Suppressor macrophage treated with lipopolysaccharide for 1 hour (primary cell): ENCODE results near the gene UBE2L3.

Experiments used
- DNase-seq, 3 donors: peaks; one replicate each; pipeline ENCODE4 v3.0.0-alpha.2; 2020 to 2022

UBE2L3 gene

DNA sequence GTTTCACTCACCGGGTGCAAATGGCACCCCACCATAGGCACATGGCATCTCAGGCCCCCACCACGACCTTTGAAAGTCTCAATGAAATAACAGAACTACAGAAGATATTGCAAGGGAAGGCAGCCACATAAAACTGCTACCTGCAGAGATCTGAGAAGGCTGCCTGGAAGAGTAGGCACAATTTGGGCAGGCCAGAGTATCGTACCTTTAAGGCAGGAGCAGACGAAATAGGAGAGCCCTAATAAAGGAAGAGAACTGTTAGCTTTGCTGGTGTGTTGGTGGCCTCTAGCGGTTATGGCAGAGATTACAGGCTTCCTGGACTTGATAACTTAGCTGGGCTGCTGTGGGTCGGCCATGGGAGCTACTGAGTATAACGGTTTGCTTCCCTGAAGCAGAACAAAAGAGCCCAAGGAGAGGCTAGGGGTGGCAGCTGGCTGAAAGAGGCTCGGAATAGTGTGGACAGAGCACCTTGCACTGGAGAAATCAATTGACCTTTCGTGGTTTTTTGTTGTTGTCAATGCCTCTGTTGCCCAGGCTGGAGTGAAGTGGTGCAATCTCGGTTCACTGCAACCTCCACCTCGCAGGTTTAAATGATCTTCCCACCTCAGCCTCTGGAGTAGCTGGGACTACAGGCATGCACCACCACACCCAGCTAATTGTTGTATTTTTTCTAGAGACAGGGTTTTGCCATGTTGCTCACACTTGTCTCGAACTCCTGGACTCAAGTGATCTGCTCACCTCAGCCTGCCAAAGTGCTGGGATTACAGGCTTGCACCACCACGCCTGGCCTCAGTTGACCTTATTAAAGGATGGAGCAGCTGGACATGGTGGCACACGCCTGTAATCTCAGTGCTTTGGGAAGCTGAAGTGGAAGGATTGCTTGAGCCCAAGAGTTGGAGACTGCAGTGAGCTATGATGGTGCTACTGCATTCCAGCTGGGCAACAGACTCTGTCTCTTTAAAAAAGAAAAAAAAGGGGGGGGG is 79.4 kb downstream of the UBE2L3 start:
- peak; percentile 85 to 92 (median 86) for DNase-seq

DNA sequence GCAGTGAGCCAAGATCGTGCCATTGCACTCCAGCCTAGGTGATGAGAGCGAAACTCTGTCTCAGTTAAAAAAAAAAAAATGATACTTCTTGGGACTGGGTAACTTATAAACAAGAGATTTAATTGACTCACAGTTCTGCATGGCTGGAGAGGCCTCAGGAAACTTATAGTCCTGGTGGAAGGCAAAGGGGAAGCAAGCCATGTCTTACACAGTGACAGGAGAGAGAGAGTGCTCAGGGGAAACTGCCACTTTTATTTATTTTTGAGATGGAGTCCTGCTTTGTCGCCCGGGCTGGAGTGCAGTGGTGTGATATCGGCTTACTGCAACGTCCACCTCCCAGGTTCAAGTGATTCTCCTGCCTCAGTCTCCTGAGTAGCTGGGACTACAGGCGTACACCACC is 82.8 kb downstream of the UBE2L3 start:
- no peak for DNase-seq

DNA sequence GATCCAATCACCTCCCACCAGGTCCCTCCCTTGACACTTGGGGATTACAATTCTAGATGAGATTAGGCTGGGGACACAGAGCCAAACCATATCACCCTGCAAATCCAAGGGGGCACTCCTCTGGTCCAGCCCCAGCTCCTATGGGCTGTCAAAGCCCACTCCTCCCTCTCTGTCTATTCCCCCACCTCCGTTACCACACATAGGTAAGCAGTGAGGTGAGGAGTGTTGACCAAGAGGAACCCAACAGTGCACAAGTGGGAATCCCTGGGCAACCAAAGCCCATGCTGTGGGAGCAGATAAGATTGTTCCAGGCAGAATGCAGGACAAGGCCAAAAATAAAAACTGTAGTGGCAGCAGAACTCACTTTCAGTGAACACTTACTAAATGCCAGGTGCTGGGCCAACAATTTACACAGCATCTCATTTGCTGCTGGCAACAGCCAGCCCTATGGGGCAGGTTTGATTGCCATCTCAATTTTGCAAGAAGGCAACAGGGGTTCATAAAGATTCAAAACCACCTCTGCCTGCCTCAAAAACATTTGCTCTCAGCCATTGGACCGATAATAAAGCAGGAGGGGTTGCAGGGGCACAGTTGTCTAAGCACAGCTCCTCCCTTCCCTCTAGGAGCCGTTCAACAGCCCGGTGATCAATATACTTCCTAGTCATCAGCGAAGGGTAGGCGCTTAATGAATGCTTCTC is 83.5 kb downstream of the UBE2L3 start:
- no peak for DNase-seq

DNA sequence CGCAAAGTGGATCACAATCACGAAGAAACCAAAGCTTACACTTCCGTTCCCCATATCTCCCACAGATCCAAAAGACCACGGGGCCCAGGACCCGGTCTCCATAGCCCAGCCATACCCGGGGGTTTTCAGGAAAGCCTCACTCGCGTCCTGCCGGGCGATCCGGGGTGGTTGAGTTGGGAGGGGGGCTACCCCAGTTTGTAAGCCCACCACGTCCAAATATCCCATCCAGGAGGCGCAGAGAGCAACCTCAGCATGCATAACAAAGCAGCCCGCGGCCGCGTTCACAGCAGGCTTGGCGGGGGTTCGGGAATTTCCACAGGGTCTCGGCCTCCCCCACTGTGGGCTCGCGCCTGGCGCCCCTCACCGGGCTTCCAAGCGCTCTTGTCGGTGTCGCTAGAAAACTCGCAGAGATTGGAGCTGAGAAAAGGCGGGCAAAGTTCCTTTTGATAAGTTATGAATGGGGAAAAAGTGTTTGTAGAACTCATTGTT is 84.1 kb downstream of the UBE2L3 start:
- DNase-seq: no peak

DNA sequence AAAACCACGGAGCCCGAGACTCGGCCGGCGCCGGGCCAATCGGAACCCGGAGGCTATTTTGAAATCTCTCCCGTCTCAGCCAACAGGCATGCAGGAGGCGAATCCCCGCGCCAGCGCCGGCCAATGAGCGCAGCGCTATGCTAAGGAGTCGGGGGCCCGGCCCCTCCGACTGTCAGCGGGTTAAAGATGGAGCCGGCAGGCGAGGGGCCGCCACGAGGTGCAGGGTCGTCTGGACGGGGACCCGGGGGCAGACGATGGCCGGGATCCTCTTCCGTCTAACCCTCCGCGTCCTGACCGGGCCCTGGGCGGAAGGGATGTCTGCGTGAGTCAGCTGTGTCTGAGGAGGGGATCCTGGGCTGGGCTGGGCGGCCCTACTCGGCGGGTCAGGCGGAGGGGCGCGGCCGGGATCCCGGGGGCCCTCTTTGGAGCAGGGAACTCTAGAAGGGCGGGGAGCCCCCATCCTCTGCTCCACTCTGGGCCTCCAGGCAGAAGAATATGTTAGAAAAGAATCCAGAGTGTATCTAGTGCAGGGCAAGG is 84.6 kb downstream of the UBE2L3 start:
- peak; percentile 89 to 93 (median 90) for DNase-seq

DNA sequence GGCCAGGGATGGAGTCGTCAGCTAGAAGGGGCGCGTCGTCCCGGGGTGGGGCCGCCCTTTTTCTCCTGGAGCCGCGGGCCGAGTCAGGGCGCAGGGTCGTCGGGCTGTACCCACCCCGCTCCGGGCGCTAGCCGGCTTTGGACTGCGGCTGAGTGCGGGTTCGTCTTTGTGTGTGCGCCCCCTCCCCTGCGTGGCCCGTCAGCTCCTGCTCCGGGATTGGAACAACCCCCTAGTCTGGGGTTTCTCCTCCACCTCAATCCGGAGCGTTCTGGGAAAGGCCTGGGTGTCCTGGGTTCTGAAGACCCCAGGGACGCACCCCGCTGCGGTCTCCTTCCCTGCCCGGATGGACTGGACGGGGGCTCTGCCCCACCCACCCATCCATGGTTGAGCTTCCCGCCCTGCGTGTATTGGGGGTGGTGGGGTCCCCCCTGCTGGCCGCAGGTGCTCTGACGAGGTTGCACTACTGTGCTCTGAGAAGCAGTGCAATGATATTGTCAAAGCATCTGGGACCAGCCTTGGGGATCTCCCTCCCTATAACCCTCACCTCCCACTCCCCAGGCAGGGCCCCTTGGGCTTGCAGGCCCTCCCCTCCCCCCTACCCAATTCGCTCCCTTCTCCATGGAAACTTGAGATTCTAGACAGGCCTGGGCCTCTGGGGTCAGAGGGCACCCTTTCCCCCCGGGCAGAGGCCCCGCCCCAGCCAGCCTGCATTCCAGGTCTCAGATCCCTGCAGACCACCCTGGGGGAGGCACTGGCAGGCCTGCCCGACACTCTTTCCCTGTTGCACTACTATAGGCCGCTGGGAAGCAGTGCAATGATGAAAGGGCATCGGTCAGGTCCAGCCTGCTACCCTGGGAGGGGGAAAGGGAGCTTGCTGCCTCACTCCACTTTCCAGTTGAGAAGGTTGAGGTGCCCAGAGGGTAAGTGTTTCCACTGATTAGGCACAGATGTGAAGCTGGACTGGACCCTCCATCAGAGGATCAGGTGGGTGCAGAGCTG is 85.3 kb downstream of the UBE2L3 start:
- no peak for DNase-seq

DNA sequence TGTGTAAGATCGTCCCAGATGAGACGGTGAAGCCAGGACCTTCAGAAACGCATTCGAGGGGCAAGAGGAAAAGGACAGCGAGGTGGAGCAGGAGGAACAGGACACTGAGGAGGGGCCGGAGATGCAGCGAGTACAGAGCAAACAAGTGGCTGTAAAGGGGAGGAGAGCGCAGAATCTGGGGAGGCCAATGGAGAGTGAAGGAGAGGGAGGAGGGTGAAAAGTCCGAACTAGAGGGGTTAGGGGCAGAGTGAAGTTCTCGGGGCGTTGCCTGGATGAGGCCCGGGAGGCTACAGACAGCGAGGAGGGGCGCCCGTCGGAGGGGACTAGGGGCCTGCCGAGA is 89.5 kb downstream of the UBE2L3 start:
- no peak for DNase-seq

DNA sequence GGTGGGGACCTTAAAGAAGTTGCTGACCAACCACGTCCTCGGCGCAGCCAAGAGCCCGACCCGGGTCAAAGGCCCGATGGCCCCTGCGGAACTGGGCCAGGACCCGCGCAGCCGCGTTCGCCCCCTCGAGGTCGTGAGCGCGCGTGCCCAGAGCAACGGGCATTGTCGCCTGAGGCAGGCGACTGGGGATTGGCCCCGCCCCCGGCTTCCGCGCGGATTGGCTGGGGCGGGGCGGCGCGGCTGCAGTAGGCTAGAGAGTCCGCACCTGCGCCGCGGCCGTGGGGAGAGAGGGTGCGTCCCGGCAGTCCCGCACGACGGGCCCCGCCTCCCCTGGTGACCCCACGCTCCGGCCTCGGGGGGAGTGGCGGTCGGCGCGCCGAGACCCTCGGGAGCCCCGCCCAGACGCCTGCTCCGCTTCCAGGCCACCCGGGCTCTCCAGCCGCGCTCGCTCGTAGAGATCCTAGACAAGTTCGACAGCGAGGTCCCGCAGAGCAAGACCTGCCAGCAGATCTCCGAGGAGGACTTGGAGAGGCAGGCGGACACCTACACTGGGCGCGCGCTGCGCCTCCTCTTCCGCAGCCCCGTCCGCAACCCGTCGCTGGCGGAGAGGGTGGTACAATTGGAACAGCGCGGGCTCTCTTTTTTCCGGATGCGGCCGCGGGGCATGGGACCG is 90.0 kb downstream of the UBE2L3 start:
- peak; percentile 74 to 89 (median 80) for DNase-seq

DNA sequence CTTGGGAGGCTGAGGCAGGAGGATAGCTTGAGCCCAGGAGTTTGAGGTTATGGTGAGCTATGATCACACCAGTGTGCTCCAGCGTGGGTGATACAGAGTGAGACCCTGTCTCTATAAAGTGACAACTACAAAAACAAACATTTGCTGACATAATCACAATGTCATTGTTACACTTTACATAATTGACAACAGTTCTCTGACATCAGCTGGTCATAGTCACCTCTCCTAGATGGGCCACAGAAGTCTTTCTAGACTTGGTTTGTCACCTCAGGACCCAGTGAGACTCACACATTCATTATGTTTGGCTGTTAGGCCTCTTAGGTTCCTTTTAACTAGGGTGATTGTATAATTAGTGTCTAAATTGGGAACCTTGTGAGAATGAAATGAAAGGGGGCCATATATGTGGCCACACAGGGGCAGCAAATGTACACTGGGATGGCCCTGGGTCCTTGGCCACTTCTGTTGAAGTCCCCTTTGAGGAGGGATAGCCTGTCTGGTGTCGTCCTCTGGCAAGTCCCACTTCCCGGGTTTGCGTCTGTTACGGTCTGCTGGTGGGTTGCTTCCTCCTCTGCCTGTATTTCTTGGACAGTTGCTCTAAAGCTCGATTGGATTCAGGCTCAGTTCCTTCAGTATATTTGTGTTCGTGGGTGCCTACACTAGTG is 92.5 kb downstream of the UBE2L3 start:
- no peak for DNase-seq

DNA sequence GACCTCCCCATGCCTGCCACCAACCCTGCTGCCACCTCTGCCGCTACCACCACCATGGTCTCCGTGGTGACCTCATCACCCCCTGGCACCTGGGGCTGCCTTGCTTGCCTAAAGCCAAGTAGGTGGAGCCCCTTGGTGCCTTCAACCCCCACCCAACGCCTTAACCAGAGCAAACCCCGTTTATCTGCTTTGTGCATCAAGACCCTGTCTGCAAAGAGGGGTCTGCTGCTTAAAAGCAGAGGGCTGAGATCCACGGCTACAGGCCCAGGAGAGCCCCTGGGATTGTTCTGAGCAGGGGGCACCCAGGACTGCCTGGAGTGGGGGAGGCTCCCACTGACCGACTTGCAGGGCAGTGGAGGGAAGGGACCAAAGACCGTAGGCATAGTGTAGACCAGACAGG is 93.4 kb downstream of the UBE2L3 start:
- no peak for DNase-seq

DNA sequence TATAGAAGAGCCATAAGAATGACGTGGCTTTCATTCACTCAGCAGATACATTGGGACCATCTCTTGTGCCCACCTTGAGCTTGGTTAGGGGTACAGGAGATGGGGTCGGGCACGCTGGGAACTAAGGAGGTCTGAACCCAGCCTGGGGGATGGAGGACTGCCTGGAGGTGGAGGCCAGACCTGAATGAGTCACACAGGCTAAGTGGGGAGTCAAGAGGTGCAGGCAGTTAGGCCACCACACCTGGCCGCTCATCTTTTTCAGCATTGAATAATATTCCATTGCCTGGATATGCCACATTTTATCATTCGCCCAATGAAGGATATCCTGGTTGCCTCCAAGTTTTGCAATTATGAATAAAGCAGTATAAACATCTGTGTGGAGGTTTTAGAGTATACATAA is 94.5 kb downstream of the UBE2L3 start:
- no peak for DNase-seq

DNA sequence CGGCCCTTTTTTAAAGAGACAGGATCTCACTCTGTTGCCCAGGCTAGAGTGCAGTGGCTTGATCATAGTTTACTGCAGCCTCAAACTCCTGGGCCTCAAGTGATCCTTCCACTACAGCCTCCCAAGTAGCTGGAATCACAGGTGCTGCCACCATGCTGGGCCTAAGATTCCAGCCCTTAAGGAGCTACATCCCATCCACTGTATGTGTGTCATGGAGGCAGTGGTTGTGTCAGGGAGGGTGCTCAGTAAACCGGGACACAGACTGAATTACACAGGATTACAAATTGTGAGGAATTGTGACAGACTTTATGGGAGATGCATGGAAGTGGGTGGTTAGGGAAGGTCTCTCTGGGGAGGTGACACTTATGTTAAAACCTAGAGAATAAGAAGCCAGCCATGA is 96.2 kb downstream of the UBE2L3 start:
- DNase-seq: no peak

DNA sequence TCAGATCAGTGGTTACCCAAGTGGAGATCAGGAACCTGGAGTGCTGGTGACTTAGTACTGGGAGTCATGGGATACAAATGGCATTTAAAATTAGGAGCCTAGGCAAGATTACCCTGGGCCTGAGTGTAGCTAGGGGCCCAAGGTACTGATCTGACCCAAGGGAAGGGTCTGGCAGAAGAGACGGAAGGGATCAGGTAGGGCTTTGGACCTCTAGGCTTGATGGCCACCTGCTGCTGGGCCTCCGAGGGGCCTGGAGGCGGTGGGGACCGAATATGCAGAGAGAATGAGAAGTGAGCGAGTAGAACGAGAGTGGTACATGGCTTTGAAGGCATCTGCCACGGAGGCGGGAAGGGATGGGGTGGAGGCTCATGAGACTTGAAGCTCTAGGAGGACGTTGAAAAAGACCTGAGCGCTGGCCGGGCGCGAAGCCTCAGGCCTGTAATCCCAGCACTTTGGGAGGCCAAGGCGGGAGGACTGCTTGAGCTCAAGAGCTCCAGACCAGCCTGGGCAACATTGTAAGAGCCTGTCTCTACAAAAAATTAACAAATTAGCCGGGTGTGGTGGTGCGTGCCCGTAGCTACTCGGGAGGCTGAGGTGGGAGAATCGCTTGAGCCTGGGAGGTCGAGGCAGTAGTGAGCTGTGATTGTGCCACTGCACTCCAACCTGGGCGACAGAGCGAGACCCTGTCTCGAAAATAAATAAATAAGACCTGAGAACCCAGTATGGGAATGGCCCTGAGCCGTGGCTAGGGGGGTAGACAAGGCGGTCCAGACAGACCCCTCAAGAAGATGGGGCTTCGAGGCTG is 97.7 kb downstream of the UBE2L3 start:
- no peak for DNase-seq

DNA sequence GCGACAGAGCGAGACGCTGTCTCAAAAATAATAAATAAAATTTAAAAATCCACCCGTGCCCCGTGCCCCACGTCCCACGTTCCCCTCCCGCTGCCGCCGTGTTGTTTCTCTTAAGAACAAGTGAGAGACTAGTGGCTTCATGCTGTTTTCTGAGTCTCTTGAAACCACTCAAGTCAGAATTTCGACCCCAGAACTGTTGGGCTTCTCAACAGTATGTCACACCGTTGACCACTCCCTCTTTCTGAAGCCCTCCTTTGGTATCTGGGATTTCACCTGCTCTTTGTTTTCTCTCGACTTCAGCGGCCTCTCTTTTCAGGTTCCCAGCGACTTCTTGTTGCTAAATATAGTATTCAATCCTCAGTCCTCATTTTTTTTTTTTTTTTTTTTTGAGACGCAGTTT is 99.3 kb downstream of the UBE2L3 start:
- DNase-seq: no peak

DNA sequence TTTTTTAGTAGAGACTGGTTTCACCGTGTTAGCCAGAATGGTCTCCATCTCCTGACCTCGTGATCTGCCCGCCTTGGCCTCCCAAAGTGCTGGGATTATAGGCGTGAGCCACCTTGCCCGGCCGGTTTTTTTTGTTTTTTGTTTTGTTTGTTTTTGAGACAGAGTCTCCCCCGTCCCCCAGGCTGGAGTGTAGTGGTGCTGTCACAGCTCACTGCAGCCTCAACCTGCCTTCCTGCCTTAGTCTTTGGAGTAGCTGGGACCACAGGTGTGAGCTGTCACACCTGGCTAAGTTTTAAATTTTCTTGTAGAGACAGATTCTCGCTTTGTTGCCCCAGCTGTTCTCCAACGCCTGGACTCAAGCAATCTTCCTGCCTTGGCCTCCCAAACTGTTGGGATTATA is 101.5 kb downstream of the UBE2L3 start:
- DNase-seq: no peak

DNA sequence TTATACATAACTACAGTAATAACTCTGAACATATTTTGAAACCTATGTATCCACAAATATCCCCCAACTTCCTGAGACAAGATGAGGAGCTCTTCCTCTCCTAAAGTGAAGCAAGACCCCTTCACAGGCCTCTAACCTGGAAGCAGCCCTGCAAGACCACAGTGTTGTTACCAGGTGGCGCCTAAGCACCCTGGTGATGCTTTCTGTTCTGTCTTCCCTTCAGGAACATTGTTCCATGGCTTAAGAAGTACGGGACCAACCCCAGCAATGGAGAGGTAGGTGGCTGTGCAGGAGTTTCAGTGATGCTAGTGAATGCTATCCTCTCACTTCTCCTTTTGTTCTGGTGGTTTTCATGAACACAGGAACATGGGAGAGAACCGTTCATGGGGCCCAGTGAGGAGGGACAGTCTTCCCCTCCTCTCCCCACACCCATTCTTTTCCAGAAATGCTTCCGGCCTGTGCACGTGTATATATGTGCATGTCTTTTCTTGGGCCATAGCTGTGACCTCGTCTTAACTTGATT is 104.7 kb downstream of the UBE2L3 start:
- no peak for DNase-seq
